Measurements from ENCODE around the gene CTIF.

The CTIF gene

DNA sequence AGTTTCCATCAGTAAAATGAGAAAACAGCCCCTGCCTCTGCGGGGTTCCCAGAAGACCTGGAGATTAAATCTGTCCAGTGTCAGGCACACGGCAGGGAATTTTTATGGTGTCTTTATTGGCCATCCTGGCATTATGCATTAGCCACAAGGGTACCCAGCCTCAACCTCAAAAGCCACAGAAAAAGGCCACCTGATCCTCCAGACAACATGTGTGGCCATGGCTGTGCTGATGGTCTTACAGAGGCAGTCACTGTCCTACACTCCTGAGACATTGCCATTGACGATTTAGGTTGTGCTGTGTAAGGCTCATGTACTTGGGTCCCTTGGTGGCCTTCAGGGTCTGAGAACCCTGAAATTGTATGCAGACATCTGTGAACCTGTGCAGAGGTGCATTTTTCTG, 296.3 kb downstream of the CTIF start:
- TF ChIP-seq, protein P1, sequence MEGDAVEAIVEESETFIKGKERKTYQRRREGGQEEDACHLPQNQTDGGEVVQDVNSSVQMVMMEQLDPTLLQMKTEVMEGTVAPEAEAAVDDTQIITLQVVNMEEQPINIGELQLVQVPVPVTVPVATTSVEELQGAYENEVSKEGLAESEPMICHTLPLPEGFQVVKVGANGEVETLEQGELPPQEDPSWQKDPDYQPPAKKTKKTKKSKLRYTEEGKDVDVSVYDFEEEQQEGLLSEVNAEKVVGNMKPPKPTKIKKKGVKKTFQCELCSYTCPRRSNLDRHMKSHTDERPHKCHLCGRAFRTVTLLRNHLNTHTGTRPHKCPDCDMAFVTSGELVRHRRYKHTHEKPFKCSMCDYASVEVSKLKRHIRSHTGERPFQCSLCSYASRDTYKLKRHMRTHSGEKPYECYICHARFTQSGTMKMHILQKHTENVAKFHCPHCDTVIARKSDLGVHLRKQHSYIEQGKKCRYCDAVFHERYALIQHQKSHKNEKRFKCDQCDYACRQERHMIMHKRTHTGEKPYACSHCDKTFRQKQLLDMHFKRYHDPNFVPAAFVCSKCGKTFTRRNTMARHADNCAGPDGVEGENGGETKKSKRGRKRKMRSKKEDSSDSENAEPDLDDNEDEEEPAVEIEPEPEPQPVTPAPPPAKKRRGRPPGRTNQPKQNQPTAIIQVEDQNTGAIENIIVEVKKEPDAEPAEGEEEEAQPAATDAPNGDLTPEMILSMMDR (IDR thresholded peaks at IDR 0.05) = no peak
- no peak for TF ChIP-seq ZFX (IDR thresholded peaks at IDR 0.05; ENCODE audit: borderline replicate concordance)
- no peak overlapping the region for H3K27ac ChIP-seq

- TF ChIP-seq, protein P1 (IDR thresholded peaks at IDR 0.05) = no peak
- no peak for TF ChIP-seq ZFX (IDR thresholded peaks at IDR 0.05; ENCODE audit: borderline replicate concordance)
- no peak overlapping the region for H3K27ac ChIP-seq
Observed at GRCh38 chr18:48835745-48836170, 296.9 kb downstream of the CTIF start.

DNA sequence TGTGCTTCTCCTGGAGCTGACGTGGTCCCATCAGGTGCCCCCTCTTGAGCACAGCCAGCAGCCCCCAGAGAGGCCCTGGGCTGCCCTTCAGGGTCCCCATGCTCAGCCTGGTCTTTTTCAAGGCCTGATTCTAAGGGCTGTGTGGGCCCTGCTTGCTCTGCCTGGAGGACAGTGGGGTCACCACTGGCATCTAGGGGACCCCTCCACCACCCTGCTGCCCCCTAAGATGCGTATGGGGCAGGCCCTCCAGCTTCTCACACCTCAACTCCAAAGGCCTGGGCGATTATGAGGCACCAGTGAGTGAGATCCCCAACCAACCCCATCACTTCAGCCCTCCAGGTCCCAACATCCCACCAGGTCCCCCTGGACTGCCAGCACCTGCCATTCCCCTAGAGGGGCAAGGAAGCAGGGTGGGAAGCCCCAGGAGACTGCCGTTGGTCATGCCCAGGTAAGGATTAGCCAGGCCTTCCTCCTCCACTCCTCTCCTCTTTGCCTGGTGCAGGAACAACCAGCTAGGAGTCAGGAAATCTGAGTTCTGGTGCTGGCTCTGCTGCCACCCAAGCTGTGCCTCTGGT, 297.5 kb downstream of the CTIF start:
- TF ChIP-seq, protein P1 (IDR thresholded peaks at IDR 0.05) = no peak
- no peak for TF ChIP-seq ZFX (IDR thresholded peaks at IDR 0.05; ENCODE audit: borderline replicate concordance)
- no peak overlapping the region for H3K27ac ChIP-seq

- TF ChIP-seq, protein P1 (IDR thresholded peaks at IDR 0.05) = no peak
- no peak for TF ChIP-seq ZFX (IDR thresholded peaks at IDR 0.05; ENCODE audit: borderline replicate concordance)
- H3K27ac ChIP-seq = no peak overlapping the region
Observed at GRCh38 chr18:48836806-48837615, 298.2 kb downstream of the CTIF start.

- TF ChIP-seq, protein P1 (IDR thresholded peaks at IDR 0.05) = no peak
Observed at GRCh38 chr18:48837676-48838075, 298.8 kb downstream of the CTIF start.

DNA sequence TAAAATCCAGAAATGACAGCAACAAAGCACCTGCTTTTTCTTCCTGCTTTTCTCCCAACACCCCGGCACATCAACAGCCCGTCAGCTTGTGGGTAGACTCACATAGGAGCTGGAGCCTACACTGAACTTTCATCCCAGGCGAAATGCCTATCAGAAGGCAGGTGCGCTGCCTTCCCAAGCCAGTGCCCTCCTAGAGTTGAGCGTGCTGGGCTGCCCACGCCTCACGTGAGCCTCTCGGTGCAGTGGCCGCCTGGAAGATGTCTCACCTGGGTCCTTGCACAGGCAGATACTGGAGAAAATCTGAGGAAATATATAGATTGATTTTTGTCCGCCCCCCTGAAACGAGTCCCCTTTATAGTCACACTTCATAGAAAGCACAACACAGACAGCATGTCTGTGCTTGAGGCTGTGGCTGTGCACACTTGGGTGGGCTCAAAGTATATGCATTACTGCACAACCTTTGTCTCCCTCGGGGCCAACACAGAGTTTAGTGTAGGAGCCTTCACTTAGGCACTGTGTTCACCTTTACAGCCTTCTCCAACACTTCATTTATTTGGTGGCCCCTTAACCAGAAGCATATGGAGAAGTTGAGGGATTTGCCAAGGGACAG, 299.4 kb downstream of the CTIF start:
- TF ChIP-seq, protein P1 (IDR thresholded peaks at IDR 0.05) = no peak
- TF ChIP-seq ZFX (IDR thresholded peaks at IDR 0.05; ENCODE audit: borderline replicate concordance) = no peak
- H3K27ac ChIP-seq = no peak overlapping the region

More at GRCh38 chr18:48837676-48838075, 298.8 kb downstream of the CTIF start:
- no peak overlapping the region for H3K27ac ChIP-seq

Data from 22Rv1 (cell line).